ENCODE measurements around the gene DDIAS. TPM values are rescaled to one million over a fixed set of nuclear protein-coding genes. Genes with fewer than 3 reads are reported as not detected.
"Not testable (repeated sequence)": the region's sequence is repeated elsewhere in the genome, so short reads cannot be mapped to it uniquely, and the experiment has no call there.

Gene DDIAS
- total RNA-seq, 1 donor from 2014 or later: 1.6 TPM

- H3K27ac ChIP-seq (ENCODE audit: low read depth, low read length); H3K36me3 ChIP-seq (ENCODE audit: control insufficient read depth in 3 of 3, insufficient read depth in 3 of 3, low read length in 3 of 3); H3K27me3 ChIP-seq (ENCODE audit: control insufficient read depth in 3 of 3, insufficient read depth in 3 of 3, low read length in 3 of 3); H3K9ac ChIP-seq (ENCODE audit: low read depth in 1 of 3, low read length in 3 of 3); H3K4me3 ChIP-seq (ENCODE audit: low read length in 3 of 3); H3K9me3 ChIP-seq (ENCODE audit: control insufficient read depth in 3 of 3, low read length in 3 of 3); H3K4me1 ChIP-seq (ENCODE audit: control insufficient read depth in 3 of 3, insufficient read depth in 3 of 3, low read length in 3 of 3): not testable (repeated sequence)
Measured at GRCh38 chr11:82919786-82920185, 18.2 kb downstream of the DDIAS start.

GRCh38 chr11:82920227-82920626, 18.7 kb downstream of the DDIAS start:
- not testable (repeated sequence) for H3K9ac ChIP-seq (ENCODE audit: low read depth in 1 of 3, low read length in 3 of 3); H3K4me3 ChIP-seq (ENCODE audit: low read length in 3 of 3); H3K27me3 ChIP-seq (ENCODE audit: control insufficient read depth in 3 of 3, insufficient read depth in 3 of 3, low read length in 3 of 3); H3K4me1 ChIP-seq (ENCODE audit: control insufficient read depth in 3 of 3, insufficient read depth in 3 of 3, low read length in 3 of 3); H3K9me3 ChIP-seq (ENCODE audit: control insufficient read depth in 3 of 3, low read length in 3 of 3); H3K27ac ChIP-seq (ENCODE audit: low read depth, low read length); H3K36me3 ChIP-seq (ENCODE audit: control insufficient read depth in 3 of 3, insufficient read depth in 3 of 3, low read length in 3 of 3)

GRCh38 chr11:82922396-82923173, 21.0 kb downstream of the DDIAS start:
- not testable (repeated sequence) for H3K27ac ChIP-seq (ENCODE audit: low read depth, low read length); H3K4me3 ChIP-seq (ENCODE audit: low read length in 3 of 3); H3K27me3 ChIP-seq (ENCODE audit: control insufficient read depth in 3 of 3, insufficient read depth in 3 of 3, low read length in 3 of 3); H3K9me3 ChIP-seq (ENCODE audit: control insufficient read depth in 3 of 3, low read length in 3 of 3); H3K4me1 ChIP-seq (ENCODE audit: control insufficient read depth in 3 of 3, insufficient read depth in 3 of 3, low read length in 3 of 3); H3K36me3 ChIP-seq (ENCODE audit: control insufficient read depth in 3 of 3, insufficient read depth in 3 of 3, low read length in 3 of 3); H3K9ac ChIP-seq (ENCODE audit: low read depth in 1 of 3, low read length in 3 of 3)

- H3K4me1 ChIP-seq (ENCODE audit: control insufficient read depth in 3 of 3, insufficient read depth in 3 of 3, low read length in 3 of 3): no peaks in the 10 kb centered on the region
- no peak overlapping the region for H3K4me3 ChIP-seq (ENCODE audit: low read length in 3 of 3)
- no peak overlapping the region for H3K27ac ChIP-seq (ENCODE audit: low read depth, low read length)
- H3K27me3 ChIP-seq (ENCODE audit: control insufficient read depth in 3 of 3, insufficient read depth in 3 of 3, low read length in 3 of 3): no peaks in the 10 kb centered on the region
- H3K36me3 ChIP-seq (ENCODE audit: control insufficient read depth in 3 of 3, insufficient read depth in 3 of 3, low read length in 3 of 3): no peaks in the 10 kb centered on the region
- no peaks in the 10 kb centered on the region for H3K9me3 ChIP-seq (ENCODE audit: control insufficient read depth in 3 of 3, low read length in 3 of 3)
- no peak overlapping the region for H3K9ac ChIP-seq (ENCODE audit: low read depth in 1 of 3, low read length in 3 of 3)
Measured at GRCh38 chr11:82924522-82925224, 23.1 kb downstream of the DDIAS start.

- H3K9ac ChIP-seq (ENCODE audit: low read depth in 1 of 3, low read length in 3 of 3): no peak overlapping the region
- no peaks in the 10 kb centered on the region for H3K27me3 ChIP-seq (ENCODE audit: control insufficient read depth in 3 of 3, insufficient read depth in 3 of 3, low read length in 3 of 3)
- no peak overlapping the region for H3K4me3 ChIP-seq (ENCODE audit: low read length in 3 of 3)
- no peak overlapping the region for H3K27ac ChIP-seq (ENCODE audit: low read depth, low read length)
- H3K36me3 ChIP-seq (ENCODE audit: control insufficient read depth in 3 of 3, insufficient read depth in 3 of 3, low read length in 3 of 3): no peaks in the 10 kb centered on the region
- H3K9me3 ChIP-seq (ENCODE audit: control insufficient read depth in 3 of 3, low read length in 3 of 3): no peaks in the 10 kb centered on the region
- H3K4me1 ChIP-seq (ENCODE audit: control insufficient read depth in 3 of 3, insufficient read depth in 3 of 3, low read length in 3 of 3): no peaks in the 10 kb centered on the region
Measured at GRCh38 chr11:82927264-82927880, 25.8 kb downstream of the DDIAS start.

- Histone ChIP-seq H3K9ac (ENCODE audit: low read depth in 1 of 3, low read length in 3 of 3) (no peak overlapping the region), H3K9me3 (ENCODE audit: control insufficient read depth in 3 of 3, low read length in 3 of 3) (no peaks in the 10 kb centered on the region), H3K4me3 (ENCODE audit: low read length in 3 of 3) (no peak overlapping the region), H3K27me3 (ENCODE audit: control insufficient read depth in 3 of 3, insufficient read depth in 3 of 3, low read length in 3 of 3) (no peaks in the 10 kb centered on the region), H3K36me3 (ENCODE audit: control insufficient read depth in 3 of 3, insufficient read depth in 3 of 3, low read length in 3 of 3) (no peaks in the 10 kb centered on the region), H3K4me1 (ENCODE audit: control insufficient read depth in 3 of 3, insufficient read depth in 3 of 3, low read length in 3 of 3) (no peaks in the 10 kb centered on the region), H3K27ac (ENCODE audit: low read depth, low read length) (no peak overlapping the region)
Measured at GRCh38 chr11:82929121-82929520, 27.6 kb downstream of the DDIAS start.

- H3K4me3 ChIP-seq (ENCODE audit: low read length in 3 of 3): no peak overlapping the region
- no peak overlapping the region for H3K9ac ChIP-seq (ENCODE audit: low read depth in 1 of 3, low read length in 3 of 3)
- no peaks in the 10 kb centered on the region for H3K4me1 ChIP-seq (ENCODE audit: control insufficient read depth in 3 of 3, insufficient read depth in 3 of 3, low read length in 3 of 3)
- no peaks in the 10 kb centered on the region for H3K36me3 ChIP-seq (ENCODE audit: control insufficient read depth in 3 of 3, insufficient read depth in 3 of 3, low read length in 3 of 3)
- no peaks in the 10 kb centered on the region for H3K9me3 ChIP-seq (ENCODE audit: control insufficient read depth in 3 of 3, low read length in 3 of 3)
- H3K27me3 ChIP-seq (ENCODE audit: control insufficient read depth in 3 of 3, insufficient read depth in 3 of 3, low read length in 3 of 3): no peaks in the 10 kb centered on the region
- H3K27ac ChIP-seq (ENCODE audit: low read depth, low read length): no peak overlapping the region
Measured at GRCh38 chr11:82930229-82930628, 28.7 kb downstream of the DDIAS start.

GRCh38 chr11:82930734-82931133, 29.2 kb downstream of the DDIAS start:
- no peak overlapping the region for H3K9ac ChIP-seq (ENCODE audit: low read depth in 1 of 3, low read length in 3 of 3)
- H3K4me1 ChIP-seq (ENCODE audit: control insufficient read depth in 3 of 3, insufficient read depth in 3 of 3, low read length in 3 of 3): no peaks in the 10 kb centered on the region
- H3K4me3 ChIP-seq (ENCODE audit: low read length in 3 of 3): no peak overlapping the region
- H3K9me3 ChIP-seq (ENCODE audit: control insufficient read depth in 3 of 3, low read length in 3 of 3): no peaks in the 10 kb centered on the region
- H3K27me3 ChIP-seq (ENCODE audit: control insufficient read depth in 3 of 3, insufficient read depth in 3 of 3, low read length in 3 of 3): no peaks in the 10 kb centered on the region
- no peak overlapping the region for H3K27ac ChIP-seq (ENCODE audit: low read depth, low read length)
- H3K36me3 ChIP-seq (ENCODE audit: control insufficient read depth in 3 of 3, insufficient read depth in 3 of 3, low read length in 3 of 3): no peaks in the 10 kb centered on the region

- no peaks in the 10 kb centered on the region for H3K36me3 ChIP-seq (ENCODE audit: control insufficient read depth in 3 of 3, insufficient read depth in 3 of 3, low read length in 3 of 3)
- H3K27ac ChIP-seq (ENCODE audit: low read depth, low read length): no peak overlapping the region
- H3K27me3 ChIP-seq (ENCODE audit: control insufficient read depth in 3 of 3, insufficient read depth in 3 of 3, low read length in 3 of 3): no peaks in the 10 kb centered on the region
- H3K4me3 ChIP-seq (ENCODE audit: low read length in 3 of 3): no peak overlapping the region
- no peak overlapping the region for H3K9ac ChIP-seq (ENCODE audit: low read depth in 1 of 3, low read length in 3 of 3)
- no peaks in the 10 kb centered on the region for H3K9me3 ChIP-seq (ENCODE audit: control insufficient read depth in 3 of 3, low read length in 3 of 3)
- no peaks in the 10 kb centered on the region for H3K4me1 ChIP-seq (ENCODE audit: control insufficient read depth in 3 of 3, insufficient read depth in 3 of 3, low read length in 3 of 3)
Measured at GRCh38 chr11:82932564-82932963, 31.0 kb downstream of the DDIAS start.

GRCh38 chr11:82936261-82936660, 34.7 kb downstream of the DDIAS start:
- Histone ChIP-seq H3K4me3 (ENCODE audit: low read length in 3 of 3) (no peak overlapping the region), H3K27ac (ENCODE audit: low read depth, low read length) (no peak overlapping the region), H3K27me3 (ENCODE audit: control insufficient read depth in 3 of 3, insufficient read depth in 3 of 3, low read length in 3 of 3) (no peaks in the 10 kb centered on the region), H3K9me3 (ENCODE audit: control insufficient read depth in 3 of 3, low read length in 3 of 3) (no peaks in the 10 kb centered on the region), H3K4me1 (ENCODE audit: control insufficient read depth in 3 of 3, insufficient read depth in 3 of 3, low read length in 3 of 3) (no peaks in the 10 kb centered on the region), H3K36me3 (ENCODE audit: control insufficient read depth in 3 of 3, insufficient read depth in 3 of 3, low read length in 3 of 3) (no peaks in the 10 kb centered on the region), H3K9ac (ENCODE audit: low read depth in 1 of 3, low read length in 3 of 3) (no peak overlapping the region)

Data from skeletal muscle tissue (tissue), 4 donors.